Lung (tissue), 12 donors: ENCODE measurements around the gene NTN3. TPM values are rescaled to one million over a fixed set of nuclear protein-coding genes. Genes with fewer than 3 reads are reported as not detected.

Experiments
- ATAC-seq: fragments of 200-7000 bp; cut with Tn5 transposase; one replicate; pipeline ENCODE4 v1.9.1; 2020; ENCODE audit warnings: moderate number of reproducible peaks; ENCODE audit not compliant: insufficient read depth, low FRiP score
- DNase-seq, 3 donors: peaks; one replicate each; pipeline ENCODE4 v3.0.0-alpha.2; 2013 to 2017
- H3K27ac ChIP-seq, 2 donors: one replicate each; pipeline ENCODE4 v1.5.1; 2013; ENCODE audit warnings: mild to moderate bottlenecking in 2 of 2, moderate library complexity in 2 of 2, control low read depth in 1 of 2, inconsistent platforms in 1 of 2, low read depth in 1 of 2, low read length in 1 of 2
- H3K27me3 ChIP-seq, 3 donors: one replicate each; pipeline ENCODE4 v1.5.1; 2013; ENCODE audit warnings: low read length in 2 of 3; ENCODE audit not compliant: control insufficient read depth in 3 of 3, insufficient read depth in 3 of 3
- H3K36me3 ChIP-seq, 4 donors: one replicate each; pipeline ENCODE4 v1.5.1; 2013; ENCODE audit warnings: low read length in 4 of 4, mild to moderate bottlenecking in 1 of 4, moderate library complexity in 1 of 4; ENCODE audit not compliant: control insufficient read depth in 4 of 4, insufficient read depth in 4 of 4
- H3K4me1 ChIP-seq, 5 donors: one replicate each; pipeline ENCODE4 v1.5.1; 2013; ENCODE audit warnings: low read length in 5 of 5, mild to moderate bottlenecking in 2 of 5, moderate library complexity in 1 of 5; ENCODE audit not compliant: control insufficient read depth in 5 of 5, insufficient read depth in 5 of 5
- H3K4me3 ChIP-seq: one replicate; pipeline ENCODE4 v1.5.1; 2013; ENCODE audit warnings: mild to moderate bottlenecking, control low read depth, moderate library complexity
- H3K9ac ChIP-seq, 2 donors: one replicate each; pipeline ENCODE4 v1.5.1; 2013; ENCODE audit warnings: low read length in 2 of 2, control low read depth in 1 of 2; ENCODE audit not compliant: insufficient read depth in 1 of 2
- H3K9me3 ChIP-seq, 4 donors: one replicate each; pipeline ENCODE4 v1.5.1; 2013; ENCODE audit warnings: low read length in 3 of 4, mild to moderate bottlenecking in 1 of 4, moderate library complexity in 1 of 4; ENCODE audit not compliant: control insufficient read depth in 4 of 4, insufficient read depth in 3 of 4
- WGBS, 2 donors: extraction: QIAGEN DNeasy Blood & Tissue Kit; methylation state at CpG; one replicate each; pipeline ENCODE4 v1.1.7; 2013; 5-methylcytosine and 5-hydroxymethylcytosine counted together
- polyA plus RNA-seq, 2 donors: library from polyadenylated mRNA; stranded (reverse); fragments of 200-250 nt; gene quantifications; one replicate each; pipeline ENCODE4 v1.2.1, GENCODE V29; 2013
- total RNA-seq, 2 donors: library from RNA; depleted of rRNA in 1 of 2; stranded (reverse); fragments of >200 nt in 1 of 2; gene quantifications; one replicate each; pipeline ENCODE4 v1.2.1, GENCODE V29; 2014 to 2021
- TF ChIP-seq, protein P1 (sequence below): IDR thresholded peaks from 2 replicates; pipeline ENCODE4 v1.5.1; 2012; ENCODE audit warnings: mild to moderate bottlenecking; ENCODE audit errors: control extremely low read depth, extremely low read depth
- donor health status: control.
- donor health status: control.
- donor health status: Bipolar disorder and iron deficiency.
- donor health status: healthy.
- donor health status: DM: yes; HTN: yes; CAD: no.

The NTN3 gene
- total and polyA plus RNA-seq, 4 donors, result 0.06 to 2.4 TPM; not detected in 2

DNA sequence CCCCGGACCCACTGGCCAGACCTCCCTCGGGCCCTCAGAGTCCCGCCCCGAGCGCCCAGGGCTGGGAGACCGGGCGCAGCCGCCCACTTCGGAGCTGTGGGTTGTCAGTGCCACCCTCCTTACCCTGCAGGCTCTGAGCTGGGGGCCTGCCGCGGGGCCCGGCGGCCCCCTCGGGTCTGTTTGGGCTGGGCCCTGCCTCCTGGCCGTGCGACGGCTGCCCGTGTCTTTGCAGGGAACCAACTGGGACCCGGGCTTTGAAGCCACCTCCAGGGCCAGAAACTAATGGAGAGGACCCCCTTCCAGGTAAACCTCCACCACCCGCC is 10.7 kb upstream of the NTN3 start:
- peaks cover 0 to 17% (median 1%) of the 10 kb centered on the region in 4 donors for H3K36me3 ChIP-seq
- WGBS, 2 donors, result 4 to 6% methylated on average over 18 to 20 of the region's 20 CpGs
- H3K4me1 ChIP-seq, result peaks cover 0 to 16% (median 0%) of the 10 kb centered on the region in 5 donors
- ATAC-seq (no peak), DNase-seq (no peak)
- no peak overlapping the region for H3K9ac ChIP-seq
- no peaks in the 10 kb centered on the region for H3K27me3 ChIP-seq
- no peaks in the 10 kb centered on the region for H3K9me3 ChIP-seq
- no peak overlapping the region for H3K27ac ChIP-seq
- TF ChIP-seq, protein P1, sequence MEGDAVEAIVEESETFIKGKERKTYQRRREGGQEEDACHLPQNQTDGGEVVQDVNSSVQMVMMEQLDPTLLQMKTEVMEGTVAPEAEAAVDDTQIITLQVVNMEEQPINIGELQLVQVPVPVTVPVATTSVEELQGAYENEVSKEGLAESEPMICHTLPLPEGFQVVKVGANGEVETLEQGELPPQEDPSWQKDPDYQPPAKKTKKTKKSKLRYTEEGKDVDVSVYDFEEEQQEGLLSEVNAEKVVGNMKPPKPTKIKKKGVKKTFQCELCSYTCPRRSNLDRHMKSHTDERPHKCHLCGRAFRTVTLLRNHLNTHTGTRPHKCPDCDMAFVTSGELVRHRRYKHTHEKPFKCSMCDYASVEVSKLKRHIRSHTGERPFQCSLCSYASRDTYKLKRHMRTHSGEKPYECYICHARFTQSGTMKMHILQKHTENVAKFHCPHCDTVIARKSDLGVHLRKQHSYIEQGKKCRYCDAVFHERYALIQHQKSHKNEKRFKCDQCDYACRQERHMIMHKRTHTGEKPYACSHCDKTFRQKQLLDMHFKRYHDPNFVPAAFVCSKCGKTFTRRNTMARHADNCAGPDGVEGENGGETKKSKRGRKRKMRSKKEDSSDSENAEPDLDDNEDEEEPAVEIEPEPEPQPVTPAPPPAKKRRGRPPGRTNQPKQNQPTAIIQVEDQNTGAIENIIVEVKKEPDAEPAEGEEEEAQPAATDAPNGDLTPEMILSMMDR, result no peak
- no peak overlapping the region for H3K4me3 ChIP-seq

DNA sequence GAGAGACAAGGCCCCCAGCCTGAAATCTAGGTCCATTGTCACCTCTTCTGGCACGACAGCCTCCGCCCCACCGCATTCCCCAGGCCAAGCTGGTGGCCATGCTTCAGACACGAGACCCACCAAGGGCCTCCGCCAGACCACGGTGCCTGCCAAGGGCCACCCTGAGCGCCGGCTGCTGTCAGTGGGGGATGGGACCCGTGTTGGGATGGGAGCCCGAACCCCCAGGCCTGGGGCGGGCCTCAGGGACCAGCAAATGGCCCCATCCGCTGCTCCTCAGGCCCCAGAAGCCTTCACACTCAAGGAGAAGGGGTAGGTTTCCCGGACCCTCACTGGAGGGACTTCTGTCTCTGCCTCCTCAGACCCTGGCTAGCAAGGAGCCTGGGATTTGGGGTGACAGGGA is 10.2 kb upstream of the NTN3 start:
- Histone ChIP-seq H3K27me3 (no peaks in the 10 kb centered on the region), H3K9ac (no peak overlapping the region), H3K36me3 (peaks cover 0 to 17% (median 1%) of the 10 kb centered on the region in 4 donors), H3K27ac (no peak overlapping the region), H3K9me3 (no peaks in the 10 kb centered on the region), H3K4me3 (no peak overlapping the region), H3K4me1 (peaks cover 0 to 16% (median 0%) of the 10 kb centered on the region in 5 donors)
- 83 to 92% methylated on average over 13 of the region's 13 CpGs for WGBS, 2 donors
- DNase-seq (no peak), ATAC-seq (no peak)
- TF ChIP-seq, protein P1, result no peak

DNA sequence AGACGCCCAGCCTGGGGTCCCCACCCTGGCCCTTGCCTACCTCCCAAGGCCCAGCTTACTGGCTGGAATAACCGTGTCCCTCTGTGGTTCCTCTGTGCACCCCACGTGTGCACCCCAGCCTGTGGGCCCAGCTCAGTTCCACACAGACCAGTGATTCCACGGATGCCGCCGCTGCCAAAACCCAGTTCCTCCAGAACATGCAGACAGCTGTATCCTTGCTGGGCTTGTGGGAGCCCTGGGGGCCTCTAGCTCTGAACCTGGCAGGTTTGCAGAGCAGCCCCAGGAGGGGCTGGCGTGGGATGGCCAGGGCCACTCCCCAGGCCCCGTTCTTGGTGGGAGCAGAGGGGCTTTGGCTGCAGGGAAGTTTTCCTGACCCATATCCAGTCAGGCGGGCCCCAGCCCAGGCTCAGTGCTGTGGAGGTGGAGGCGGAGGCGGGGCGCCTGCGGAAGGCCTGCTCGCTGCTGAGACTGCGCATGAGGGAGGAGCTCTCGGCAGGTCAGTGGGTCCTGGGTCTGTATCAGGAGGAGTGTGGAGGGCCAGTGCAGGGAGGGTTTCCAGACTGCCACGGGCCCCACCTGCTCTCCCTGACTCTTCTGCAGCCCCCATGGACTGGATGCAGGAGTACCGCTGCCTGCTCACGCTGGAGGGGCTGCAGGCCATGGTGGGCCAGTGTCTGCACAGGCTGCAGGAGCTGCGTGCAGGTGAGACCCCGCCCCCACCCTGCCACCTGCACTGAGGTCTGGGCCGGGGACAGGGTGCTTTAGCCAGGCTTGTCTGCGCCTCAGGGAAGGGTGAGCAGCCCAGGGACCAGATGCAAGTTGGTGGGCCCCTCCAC is 8.8 kb upstream of the NTN3 start:
- no peak overlapping the region for H3K9ac ChIP-seq
- no peaks in the 10 kb centered on the region for H3K9me3 ChIP-seq
- peaks cover 0 to 6% (median 0%) of the 10 kb centered on the region in 4 donors for H3K36me3 ChIP-seq
- H3K4me1 ChIP-seq, result peaks cover 0 to 20% (median 2%) of the 10 kb centered on the region in 5 donors
- H3K27ac ChIP-seq, result no peak overlapping the region
- no peaks in the 10 kb centered on the region for H3K27me3 ChIP-seq
- DNase-seq (no peak), ATAC-seq (no peak)
- no peak overlapping the region for H3K4me3 ChIP-seq
- TF ChIP-seq, protein P1, result no peak
- 93 to 96% methylated on average over 21 to 23 of the region's 23 CpGs for WGBS, 2 donors
